Activated naive CD4-positive, alpha-beta T cell treated with anti-CD3 and anti-CD28 coated beads for 36 hours (primary cell): ENCODE data around the gene AFAP1L2. TPM values are rescaled to one million over a fixed set of nuclear protein-coding genes. Genes with fewer than 3 reads are reported as not detected.

ENCODE experiments used
- CTCF ChIA-PET: fragments of 350-600 bp; sonication (Branson Sonifier 250); formaldehyde crosslinking; loops from one replicate; lab custom pipeline; 2021; ENCODE audit warnings: antibody characterized with exemption; lab: Charles Lee
- DNase-seq: peaks from one replicate; pipeline ENCODE4 v3.0.0-alpha.2; 2020
- H3K27ac Mint-ChIP-seq: one replicate; pipeline ENCODE4 v1.8.0; 2021; ENCODE audit warnings: mild to moderate bottlenecking, mixed read lengths
- H3K27me3 Mint-ChIP-seq: one replicate; pipeline ENCODE4 v1.8.0; 2021; ENCODE audit warnings: low read depth, mixed read lengths
- H3K36me3 Mint-ChIP-seq: one replicate; pipeline ENCODE4 v1.8.0; 2021; ENCODE audit warnings: low read depth, mixed read lengths
- H3K4me1 Mint-ChIP-seq: one replicate; pipeline ENCODE4 v1.8.0; 2021; ENCODE audit warnings: low read depth, mixed read lengths
- H3K4me3 Mint-ChIP-seq: one replicate; pipeline ENCODE4 v1.8.0; 2021; ENCODE audit warnings: mild to moderate bottlenecking, moderate library complexity, mixed read lengths
- H3K9me3 Mint-ChIP-seq: one replicate; pipeline ENCODE4 v1.8.0; 2021; ENCODE audit warnings: mixed read lengths
- intact Hi-C: fragments of 100-400 bp; cut with micrococcal nuclease; formaldehyde crosslinking; loops from one replicate; pipeline ENCODE4 v1.15.1; 2023
- total RNA-seq, 2 experiments: library from RNA; stranded (reverse); gene quantifications; one replicate each; pipeline ENCODE4 v1.2.3, GENCODE V29; 2021

The AFAP1L2 gene
- total RNA-seq, 2 experiments from 2014 or later = 0.86 to 0.98 TPM

DNA sequence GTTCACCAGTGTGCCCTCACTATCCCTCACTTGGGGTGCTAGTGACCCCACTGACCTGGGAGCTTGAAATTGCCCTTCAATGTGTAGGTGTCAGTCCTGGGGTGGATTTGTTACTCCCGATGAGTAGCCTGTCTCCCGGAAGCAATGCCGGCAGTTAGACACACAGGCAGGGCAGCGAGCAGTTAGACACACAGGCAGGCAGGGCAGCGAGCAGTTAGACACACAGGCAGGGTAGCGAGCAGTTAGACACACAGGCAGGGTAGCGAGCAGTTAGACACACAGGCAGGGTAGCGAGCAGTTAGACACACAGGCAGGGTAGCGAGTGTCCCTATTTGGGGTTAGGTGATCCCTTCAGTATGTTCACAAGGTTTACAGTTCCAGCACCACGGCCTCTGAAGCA, 121.2 kb downstream of the AFAP1L2 start:
- no peak overlapping the region for H3K4me3 Mint-ChIP-seq
- intact Hi-C loops = no loop called here
- H3K9me3 Mint-ChIP-seq = no peaks in the 10 kb centered on the region
- H3K27me3 Mint-ChIP-seq = no peaks in the 10 kb centered on the region
- no peaks in the 10 kb centered on the region for H3K4me1 Mint-ChIP-seq
- CTCF ChIA-PET = interaction anchor here (1.5 kb wide), 1 partner anchor 21 kb away, joined by 6 read pairs; no protein-coding TSS in a partner anchor
- no peak overlapping the region for H3K27ac Mint-ChIP-seq
- no peaks in the 10 kb centered on the region for H3K36me3 Mint-ChIP-seq
- DNase-seq = no peak

DNA sequence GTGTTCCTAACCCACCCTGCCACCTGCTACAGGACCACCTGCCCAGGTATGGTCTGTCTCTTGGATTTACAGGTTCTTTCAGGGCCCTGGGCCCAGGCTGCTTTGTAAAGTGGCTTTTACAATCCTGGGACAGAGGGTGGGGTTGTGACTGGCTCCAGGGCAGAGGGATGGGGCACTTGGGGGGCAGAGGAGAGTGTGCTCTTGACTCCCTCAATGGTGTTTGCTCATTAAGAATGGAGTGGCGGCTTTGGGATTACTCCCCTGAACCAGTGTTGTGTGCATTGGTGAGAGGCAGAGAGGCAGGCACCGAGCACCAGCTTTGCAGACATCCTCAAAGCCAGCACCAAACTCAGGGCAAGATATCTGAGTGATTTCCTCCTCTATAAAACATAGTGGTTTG, 121.8 kb downstream of the AFAP1L2 start:
- no peaks in the 10 kb centered on the region for H3K27me3 Mint-ChIP-seq
- intact Hi-C loops = no loop called here
- H3K9me3 Mint-ChIP-seq = no peaks in the 10 kb centered on the region
- CTCF ChIA-PET = interaction anchor here (1.5 kb wide), 1 partner anchor 21 kb away, joined by 6 read pairs; no protein-coding TSS in a partner anchor
- no peaks in the 10 kb centered on the region for H3K4me1 Mint-ChIP-seq
- DNase-seq = no peak
- no peak overlapping the region for H3K4me3 Mint-ChIP-seq
- no peak overlapping the region for H3K27ac Mint-ChIP-seq
- H3K36me3 Mint-ChIP-seq = no peaks in the 10 kb centered on the region

DNA sequence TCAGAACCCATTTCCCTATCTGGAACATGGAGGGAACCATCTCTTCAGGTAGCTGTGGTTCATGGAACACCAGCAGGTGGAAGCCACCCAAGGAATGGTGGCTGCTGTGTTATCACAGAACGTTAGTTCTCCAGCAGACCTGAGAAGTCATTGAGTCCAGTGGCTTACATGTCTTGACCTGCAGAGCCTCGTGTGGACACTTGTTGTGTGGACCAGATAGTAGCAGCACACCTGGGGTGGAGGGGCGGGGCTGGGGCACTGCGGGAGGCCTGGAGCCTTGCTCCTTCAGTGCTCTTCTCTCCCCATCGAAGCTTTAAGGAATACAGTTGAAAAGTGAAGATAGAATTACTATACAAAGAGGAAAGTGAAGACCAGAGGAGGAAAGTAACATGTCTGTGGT, 122.8 kb downstream of the AFAP1L2 start:
- Mint-ChIP-seq H3K36me3 (no peaks in the 10 kb centered on the region), H3K4me1 (no peaks in the 10 kb centered on the region), H3K4me3 (no peak overlapping the region), H3K27me3 (no peaks in the 10 kb centered on the region), H3K27ac (no peak overlapping the region), H3K9me3 (no peaks in the 10 kb centered on the region)
- DNase-seq = no peak
- intact Hi-C loops = no loop called here
- CTCF ChIA-PET = no interaction called here

DNA sequence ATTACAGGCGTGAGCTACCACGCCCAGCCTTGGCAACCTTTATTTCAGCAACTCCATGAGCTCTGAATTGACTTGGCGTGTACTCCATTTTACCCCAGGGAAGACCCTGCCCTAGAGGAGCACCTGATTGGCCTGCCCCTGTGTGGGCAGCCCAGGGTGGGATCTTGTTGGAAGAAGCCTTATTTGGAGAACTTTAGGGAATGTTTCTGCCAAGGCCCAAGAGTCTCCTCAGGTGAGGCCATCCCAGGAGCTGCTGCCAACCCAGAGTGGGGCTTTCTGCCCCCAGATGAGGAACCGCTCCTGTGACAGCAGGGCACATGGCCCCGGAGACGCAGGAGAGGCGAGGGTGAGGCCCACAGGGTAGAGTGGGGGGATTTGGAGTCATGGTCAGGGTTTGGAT, 123.3 kb downstream of the AFAP1L2 start:
- no peak overlapping the region for H3K4me3 Mint-ChIP-seq
- DNase-seq = no peak
- no peaks in the 10 kb centered on the region for H3K27me3 Mint-ChIP-seq
- no peaks in the 10 kb centered on the region for H3K9me3 Mint-ChIP-seq
- H3K27ac Mint-ChIP-seq = no peak overlapping the region
- H3K4me1 Mint-ChIP-seq = no peaks in the 10 kb centered on the region
- H3K36me3 Mint-ChIP-seq = no peaks in the 10 kb centered on the region
- CTCF ChIA-PET = no interaction called here
- intact Hi-C loops = no loop called here

DNA sequence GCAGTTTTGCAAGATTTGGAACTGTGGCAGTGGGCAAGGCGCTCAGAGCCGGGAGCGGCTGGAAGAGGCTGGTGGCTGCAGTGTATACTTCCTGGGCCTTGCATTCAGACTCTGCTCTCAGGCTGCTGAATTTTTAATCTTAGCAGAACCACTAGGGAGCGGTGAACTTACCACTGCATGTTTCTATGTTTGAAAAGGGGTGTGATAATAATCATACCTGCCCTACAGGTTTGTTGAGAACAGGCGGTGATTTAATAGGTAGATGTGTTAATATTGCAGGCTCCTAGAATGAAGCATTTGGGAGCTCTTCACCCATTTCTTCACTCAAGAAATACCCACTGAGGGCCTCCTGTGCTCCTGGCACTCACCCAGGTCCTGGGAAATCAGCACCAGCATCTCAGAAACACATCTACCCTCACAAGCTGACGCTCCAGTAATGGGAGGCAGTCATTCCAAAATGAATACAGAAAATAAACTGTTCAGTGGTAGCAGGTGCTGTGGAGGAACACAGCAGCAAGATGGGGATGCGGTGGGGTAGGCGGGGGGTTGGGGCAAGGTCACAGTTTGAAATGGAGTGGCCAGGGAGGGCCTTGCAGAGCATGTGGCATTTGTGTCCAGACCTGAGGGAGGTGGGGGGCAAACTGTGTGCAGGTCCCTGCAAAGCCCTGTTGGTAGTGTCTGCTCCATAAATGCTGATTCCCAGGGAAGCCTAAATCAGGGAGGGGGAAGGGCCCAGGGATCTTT, 124.2 kb downstream of the AFAP1L2 start:
- no peak overlapping the region for H3K27ac Mint-ChIP-seq
- DNase-seq = no peak
- H3K4me3 Mint-ChIP-seq = no peak overlapping the region
- no peaks in the 10 kb centered on the region for H3K9me3 Mint-ChIP-seq
- intact Hi-C loops = no loop called here
- H3K36me3 Mint-ChIP-seq = no peaks in the 10 kb centered on the region
- CTCF ChIA-PET = no interaction called here
- no peaks in the 10 kb centered on the region for H3K27me3 Mint-ChIP-seq
- H3K4me1 Mint-ChIP-seq = no peaks in the 10 kb centered on the region

DNA sequence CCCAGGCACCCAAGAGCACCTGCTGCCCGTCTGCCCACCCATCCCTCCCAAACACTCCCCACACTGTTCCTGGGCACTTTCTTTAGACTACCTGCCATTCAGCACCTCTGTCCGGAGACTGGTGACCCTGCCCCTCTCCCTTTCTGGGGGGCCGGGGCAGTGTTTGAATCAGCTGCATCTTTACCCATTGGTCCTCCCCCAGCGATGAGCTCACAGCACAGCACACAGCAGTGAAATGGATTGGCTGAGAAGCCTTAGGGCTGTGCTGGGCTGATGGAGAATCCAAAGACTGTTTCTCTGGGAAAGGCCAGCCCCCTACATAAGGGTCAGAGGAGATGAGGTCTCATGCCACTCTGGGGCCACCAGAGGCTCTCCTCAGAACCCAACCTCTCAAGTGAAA, 125.0 kb downstream of the AFAP1L2 start:
- H3K9me3 Mint-ChIP-seq = no peaks in the 10 kb centered on the region
- no peak overlapping the region for H3K4me3 Mint-ChIP-seq
- H3K27ac Mint-ChIP-seq = no peak overlapping the region
- no peak for DNase-seq
- no peaks in the 10 kb centered on the region for H3K27me3 Mint-ChIP-seq
- H3K36me3 Mint-ChIP-seq = no peaks in the 10 kb centered on the region
- H3K4me1 Mint-ChIP-seq = no peaks in the 10 kb centered on the region
- CTCF ChIA-PET = no interaction called here
- intact Hi-C loops = no loop called here

DNA sequence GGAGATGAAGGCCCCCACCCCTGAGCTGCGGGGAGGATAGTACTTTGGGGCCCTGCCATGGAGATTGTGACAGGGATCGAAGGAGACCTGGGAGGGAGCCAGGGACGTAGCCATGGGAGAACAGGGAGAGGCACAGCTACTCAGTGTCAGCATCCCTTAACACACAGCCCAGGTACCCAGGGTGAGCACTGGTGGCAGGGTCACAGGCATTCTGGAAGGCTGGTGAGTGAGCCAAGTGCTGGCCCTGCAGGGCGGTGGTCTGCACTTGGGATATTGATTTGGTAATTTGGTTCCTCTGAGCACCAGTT, 125.5 kb downstream of the AFAP1L2 start:
- intact Hi-C loops = no loop called here
- DNase-seq = no peak
- Mint-ChIP-seq H3K4me3 (no peak overlapping the region), H3K36me3 (no peaks in the 10 kb centered on the region), H3K27me3 (no peaks in the 10 kb centered on the region), H3K9me3 (no peaks in the 10 kb centered on the region), H3K27ac (no peak overlapping the region), H3K4me1 (no peaks in the 10 kb centered on the region)
- CTCF ChIA-PET = no interaction called here

DNA sequence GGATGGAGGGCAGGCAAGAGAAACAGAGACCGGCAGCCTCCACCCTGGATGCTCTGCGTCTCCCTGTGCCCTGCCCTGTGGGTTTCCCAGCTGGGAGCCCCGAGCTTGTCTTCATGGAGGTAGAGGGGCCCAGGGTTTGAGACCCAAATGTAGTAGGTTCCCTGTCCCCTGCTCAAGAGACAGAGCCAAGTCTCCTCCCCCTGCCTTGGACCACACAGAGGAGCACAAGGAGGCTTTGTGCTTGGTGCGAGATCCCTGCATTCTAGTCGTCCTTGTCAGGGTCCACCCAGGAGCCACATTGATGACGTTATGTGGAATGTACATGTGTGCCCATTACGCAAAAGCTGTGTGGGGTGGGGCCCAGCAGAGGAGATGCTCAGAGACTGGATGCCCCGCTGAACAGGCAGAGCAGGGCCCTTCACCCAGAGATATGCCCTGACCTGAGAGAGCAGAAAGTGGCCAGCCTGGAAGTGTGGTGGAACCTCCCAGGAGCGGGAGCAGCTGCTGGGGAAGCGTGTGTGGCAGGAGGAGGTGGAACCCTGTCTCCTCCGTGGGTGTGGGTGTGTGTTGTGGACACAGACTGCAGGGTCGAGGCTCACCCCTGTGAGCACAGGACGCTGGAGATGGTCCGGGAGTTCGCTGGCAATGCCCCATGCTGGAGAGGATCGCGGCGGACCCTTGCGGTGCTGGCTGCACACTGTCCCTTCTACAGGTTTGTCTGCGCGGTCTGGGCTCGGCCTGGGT, 126.0 kb downstream of the AFAP1L2 start:
- no peaks in the 10 kb centered on the region for H3K4me1 Mint-ChIP-seq
- H3K4me3 Mint-ChIP-seq = no peak overlapping the region
- intact Hi-C loops = no loop called here
- CTCF ChIA-PET = interaction anchor here (1.5 kb wide), 1 partner anchor 26 kb away, joined by 6 read pairs; no protein-coding TSS in a partner anchor
- no peaks in the 10 kb centered on the region for H3K36me3 Mint-ChIP-seq
- DNase-seq = no peak
- H3K27ac Mint-ChIP-seq = no peak overlapping the region
- H3K27me3 Mint-ChIP-seq = no peaks in the 10 kb centered on the region
- no peaks in the 10 kb centered on the region for H3K9me3 Mint-ChIP-seq

DNA sequence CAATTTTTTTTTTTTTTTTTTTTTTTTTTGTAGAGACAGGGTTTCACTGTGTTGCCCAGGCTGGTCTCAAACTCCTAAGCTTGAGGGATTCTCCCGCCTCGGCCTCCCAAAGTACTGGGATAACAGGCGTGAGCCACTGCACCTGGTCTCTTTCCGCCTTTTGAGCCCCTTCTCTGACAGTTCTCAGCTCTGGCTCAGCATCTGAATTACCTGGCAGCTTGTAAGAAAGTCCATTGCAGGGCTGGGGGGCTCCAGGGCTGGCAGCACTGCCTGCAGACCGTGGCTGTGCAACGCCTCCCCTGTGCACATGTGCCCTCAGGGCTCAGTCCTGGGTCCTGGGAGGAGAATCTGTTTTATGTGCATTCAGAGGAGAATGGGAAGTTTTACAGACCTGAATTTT, 127.6 kb downstream of the AFAP1L2 start:
- no peaks in the 10 kb centered on the region for H3K9me3 Mint-ChIP-seq
- CTCF ChIA-PET = interaction anchor here (1.5 kb wide), 1 partner anchor 27 kb away, joined by 6 read pairs; no protein-coding TSS in a partner anchor
- H3K4me1 Mint-ChIP-seq = no peaks in the 10 kb centered on the region
- intact Hi-C loops = no loop called here
- H3K36me3 Mint-ChIP-seq = no peaks in the 10 kb centered on the region
- H3K27me3 Mint-ChIP-seq = no peaks in the 10 kb centered on the region
- H3K4me3 Mint-ChIP-seq = no peak overlapping the region
- H3K27ac Mint-ChIP-seq = no peak overlapping the region
- DNase-seq = no peak

DNA sequence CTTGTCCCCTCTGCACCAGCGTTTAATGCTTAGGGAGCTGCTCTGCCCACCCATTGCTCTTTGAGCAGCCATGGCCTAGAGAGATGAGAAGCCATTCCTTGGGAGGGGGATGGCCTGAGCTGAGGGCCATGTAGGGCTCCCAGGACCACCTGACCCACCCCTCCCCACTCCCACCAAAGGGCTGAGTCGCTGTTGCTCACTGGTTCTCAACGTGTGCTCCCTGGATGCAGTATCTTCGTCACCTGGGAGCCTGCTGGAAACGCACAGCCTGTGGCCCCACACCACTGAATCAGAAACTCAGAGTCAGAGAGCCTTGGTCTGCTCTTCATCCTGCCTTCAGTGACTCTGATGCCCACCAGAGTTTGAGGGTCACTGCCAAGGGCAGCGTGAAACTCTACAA, 128.2 kb downstream of the AFAP1L2 start:
- H3K36me3 Mint-ChIP-seq = no peaks in the 10 kb centered on the region
- DNase-seq = no peak
- H3K27ac Mint-ChIP-seq = no peak overlapping the region
- H3K4me1 Mint-ChIP-seq = no peaks in the 10 kb centered on the region
- CTCF ChIA-PET = no interaction called here
- intact Hi-C loops = no loop called here
- H3K4me3 Mint-ChIP-seq = no peak overlapping the region
- H3K9me3 Mint-ChIP-seq = no peaks in the 10 kb centered on the region
- H3K27me3 Mint-ChIP-seq = no peaks in the 10 kb centered on the region

DNA sequence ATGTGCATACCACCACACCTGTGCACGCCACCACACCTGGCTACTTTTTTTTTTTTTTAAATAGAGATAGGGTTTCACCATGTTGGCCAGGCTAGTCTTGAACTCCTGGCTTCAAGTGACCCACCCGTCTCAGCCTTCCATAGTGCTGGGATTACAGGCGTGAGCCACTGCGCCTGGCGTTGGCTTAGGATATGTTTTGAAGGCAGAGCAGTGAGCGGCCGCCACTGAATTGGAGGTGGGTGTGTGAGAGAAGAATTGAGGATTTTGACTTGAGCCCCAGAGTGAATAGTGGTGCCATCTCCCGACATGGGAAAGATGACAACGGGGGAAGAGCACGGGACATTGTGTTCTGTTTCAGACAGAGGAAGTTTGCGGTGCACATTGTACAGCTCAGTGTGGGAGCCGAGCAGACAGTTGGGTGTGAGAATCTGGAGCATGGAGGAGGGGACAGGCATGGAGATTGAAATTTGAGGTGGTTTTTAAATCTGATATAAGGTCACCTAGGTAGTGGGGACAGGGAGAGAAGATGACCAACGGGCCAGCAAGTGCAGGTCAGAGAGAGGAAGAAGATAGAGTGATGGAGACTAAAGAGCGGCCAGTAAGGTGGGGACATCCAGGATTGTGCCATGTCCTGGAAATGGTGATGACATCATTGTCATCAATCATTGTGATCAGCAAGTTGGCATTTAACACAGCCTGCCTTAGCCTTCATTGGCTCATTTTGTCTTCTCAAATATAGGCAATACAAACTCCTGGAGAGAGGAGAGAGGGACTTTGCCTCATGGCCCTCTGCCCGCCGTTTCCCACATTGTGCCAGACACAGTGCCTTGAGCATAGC, 129.5 kb downstream of the AFAP1L2 start:
- no peaks in the 10 kb centered on the region for H3K36me3 Mint-ChIP-seq
- H3K9me3 Mint-ChIP-seq = no peaks in the 10 kb centered on the region
- intact Hi-C loops = no loop called here
- H3K4me1 Mint-ChIP-seq = no peaks in the 10 kb centered on the region
- CTCF ChIA-PET = no interaction called here
- DNase-seq = no peak
- H3K27ac Mint-ChIP-seq = no peak overlapping the region
- no peaks in the 10 kb centered on the region for H3K27me3 Mint-ChIP-seq
- no peak overlapping the region for H3K4me3 Mint-ChIP-seq

DNA sequence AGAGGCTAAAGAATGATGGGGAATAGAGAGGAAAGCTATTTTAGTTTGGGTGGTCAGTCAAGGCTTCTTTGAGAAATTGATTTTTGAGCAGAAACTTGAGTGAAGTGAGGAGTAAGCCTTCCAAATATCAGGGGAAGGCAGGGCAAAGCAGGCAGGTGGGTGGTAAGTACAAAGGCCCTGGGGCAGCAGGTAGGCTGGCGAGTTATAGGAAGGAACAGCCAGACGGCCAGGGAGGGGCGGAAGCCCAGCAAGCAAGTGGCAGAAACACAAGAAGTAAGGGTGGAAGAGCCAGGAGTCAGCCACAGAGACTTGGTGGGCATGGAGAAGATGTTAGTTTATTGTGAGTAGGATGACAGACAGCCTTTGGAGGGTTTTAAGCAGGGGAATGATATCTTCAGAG, 130.4 kb downstream of the AFAP1L2 start:
- CTCF ChIA-PET = no interaction called here
- intact Hi-C loops = no loop called here
- Mint-ChIP-seq H3K27me3 (no peaks in the 10 kb centered on the region), H3K4me3 (no peak overlapping the region), H3K4me1 (no peaks in the 10 kb centered on the region), H3K36me3 (no peaks in the 10 kb centered on the region), H3K27ac (no peak overlapping the region), H3K9me3 (no peaks in the 10 kb centered on the region)
- no peak for DNase-seq
